CMK (cell line): ENCODE results near the gene H1-8.
"Not testable (repeated sequence)": the region's sequence is repeated elsewhere in the genome, so short reads cannot be mapped to it uniquely, and the experiment has no call there.

Source experiments
- DNase-seq: peaks from one replicate; pipeline ENCODE4 v3.0.0-alpha.2; 2010; ENCODE audit warnings: low read depth

The H1-8 gene

GRCh38 chr3:129533406-129533805 lies 9.6 kb upstream of the H1-8 start:
- no peak for DNase-seq

GRCh38 chr3:129534428-129535027 lies 8.4 kb upstream of the H1-8 start:
- no peak for DNase-seq

- no peak for DNase-seq
Observed at GRCh38 chr3:129535075-129535474, 7.9 kb upstream of the H1-8 start.

- DNase-seq, result no peak
Observed at GRCh38 chr3:129536374-129536667, 6.7 kb upstream of the H1-8 start.

- DNase-seq, result no peak
Observed at GRCh38 chr3:129536804-129537203, 6.2 kb upstream of the H1-8 start.

- no peak for DNase-seq
Observed at GRCh38 chr3:129539206-129539605, 3.8 kb upstream of the H1-8 start.

- no peak for DNase-seq
Observed at GRCh38 chr3:129540776-129541516, 2.0 kb upstream of the H1-8 start.

- no peak for DNase-seq
Observed at GRCh38 chr3:129542747-129543146, 228 bp upstream of the H1-8 start.

GRCh38 chr3:129543999-129544398 lies 1.0 kb downstream of the H1-8 start:
- no peak for DNase-seq

GRCh38 chr3:129545951-129546350 lies 3.0 kb downstream of the H1-8 start:
- not testable (repeated sequence) for DNase-seq

GRCh38 chr3:129547241-129547640 lies 4.3 kb downstream of the H1-8 start:
- no peak for DNase-seq

GRCh38 chr3:129548104-129548965 lies 5.4 kb downstream of the H1-8 start:
- DNase-seq, result no peak

GRCh38 chr3:129549006-129549800 lies 6.2 kb downstream of the H1-8 start:
- no peak for DNase-seq

- DNase-seq, result no peak
Observed at GRCh38 chr3:129549805-129550204, 6.8 kb downstream of the H1-8 start.

- DNase-seq, result no peak
Observed at GRCh38 chr3:129552287-129553050, 9.5 kb downstream of the H1-8 start.

GRCh38 chr3:129553171-129553570 lies 10.2 kb downstream of the H1-8 start:
- DNase-seq, result no peak

GRCh38 chr3:129553719-129554118 lies 10.7 kb downstream of the H1-8 start:
- DNase-seq, result no peak

- no peak for DNase-seq
Observed at GRCh38 chr3:129554356-129555152, 11.6 kb downstream of the H1-8 start.

GRCh38 chr3:129555153-129555550 lies 12.2 kb downstream of the H1-8 start:
- no peak for DNase-seq

- no peak for DNase-seq
Observed at GRCh38 chr3:129555616-129556357, 12.8 kb downstream of the H1-8 start.
